HG03565 (cell line): ENCODE measurements around the gene TANGO6.
"Not testable (repeated sequence)": the region's sequence is repeated elsewhere in the genome, so short reads cannot be mapped to it uniquely, and the experiment has no call there.

ENCODE experiments used
- ATAC-seq: cut with Tn5 transposase; IDR thresholded peaks from one replicate; pipeline ENCODE4 v1.9.1; 2021; ENCODE audit warnings: mild to moderate bottlenecking, moderate library complexity; ENCODE audit not compliant: unreplicated experiment

TANGO6 gene

GRCh38 chr16:69114346-69114975, 271.1 kb downstream of the TANGO6 start:
- no peak for ATAC-seq

GRCh38 chr16:69114976-69115355, 271.6 kb downstream of the TANGO6 start:
- ATAC-seq: no peak

GRCh38 chr16:69115361-69115760, 272.0 kb downstream of the TANGO6 start:
- no peak for ATAC-seq

- no peak for ATAC-seq
These were observed 272.5 kb downstream of the TANGO6 start for GRCh38 chr16:69115837-69116236.

GRCh38 chr16:69116256-69116875, 273.0 kb downstream of the TANGO6 start:
- ATAC-seq: no peak

GRCh38 chr16:69116906-69117305, 273.6 kb downstream of the TANGO6 start:
- no peak for ATAC-seq

GRCh38 chr16:69118468-69118867, 275.1 kb downstream of the TANGO6 start:
- ATAC-seq: no peak

GRCh38 chr16:69118994-69119393, 275.7 kb downstream of the TANGO6 start:
- ATAC-seq: no peak

- no peak for ATAC-seq
These were observed 276.2 kb downstream of the TANGO6 start for GRCh38 chr16:69119536-69119935.

GRCh38 chr16:69120096-69120664, 276.8 kb downstream of the TANGO6 start:
- no peak for ATAC-seq

GRCh38 chr16:69123910-69124309, 280.6 kb downstream of the TANGO6 start:
- no peak for ATAC-seq

- not testable (repeated sequence) for ATAC-seq
These were observed 281.1 kb downstream of the TANGO6 start for GRCh38 chr16:69124406-69124805.

- ATAC-seq: not testable (repeated sequence)
These were observed 281.6 kb downstream of the TANGO6 start for GRCh38 chr16:69124961-69125360.

GRCh38 chr16:69126221-69126620, 282.9 kb downstream of the TANGO6 start:
- no peak for ATAC-seq

GRCh38 chr16:69126801-69127200, 283.5 kb downstream of the TANGO6 start:
- ATAC-seq: not testable (repeated sequence)

GRCh38 chr16:69127966-69128510, 284.7 kb downstream of the TANGO6 start:
- no peak for ATAC-seq

- ATAC-seq: no peak
These were observed 287.1 kb downstream of the TANGO6 start for GRCh38 chr16:69130461-69130860.

GRCh38 chr16:69131167-69131838, 288.0 kb downstream of the TANGO6 start:
- ATAC-seq: no peak

- peak; percentile 18 for ATAC-seq
These were observed 288.6 kb downstream of the TANGO6 start for GRCh38 chr16:69131839-69132423.

GRCh38 chr16:69132424-69133252, 289.3 kb downstream of the TANGO6 start, which contains the start of the genes CHTF8 and UTP4:
Gene CHTF8, minus strand, starts transcription at chr16:69132588. Its CDS starts 11,130 bp downstream, at chr16:69121458.
Gene UTP4, plus strand, starts transcription at chr16:69132649. Its CDS starts 811 bp downstream, at chr16:69133460.
- ATAC-seq: peak; percentile 74
